Omental fat pad (tissue), 4 donors: Measurements from ENCODE around the gene CRYZ. TPM values are rescaled to one million over a fixed set of nuclear protein-coding genes. Genes with fewer than 3 reads are reported as not detected.
A peak's percentile ranks its signal among the peaks of the same experiment; 100 is the strongest.
"Not testable (repeated sequence)": the region's sequence is repeated elsewhere in the genome, so short reads cannot be mapped to it uniquely, and the experiment has no call there.

ENCODE experiments used
- ATAC-seq: fragments of 150-250 bp; one replicate; pipeline ENCODE4 v1.9.1; 2016; ENCODE audit warnings: mild to moderate bottlenecking, moderate library complexity; ENCODE audit not compliant: low FRiP score
- DNase-seq: peaks from one replicate; pipeline ENCODE4 v3.0.0-alpha.2; 2019; ENCODE audit warnings: low spot score
- total RNA-seq, 4 donors: library from RNA; depleted of rRNA; stranded (reverse); fragments of >200 nt; gene quantifications; one replicate each; pipeline ENCODE4 v1.1.0, GENCODE V29; 2016
- TF ChIP-seq, protein P1 (sequence below), 3 donors: fragments of 450-650 bp; IDR thresholded peaks; one replicate each; pipeline ENCODE4 v1.5.1; 2016 to 2017; ENCODE audit warnings: antibody characterized with exemption in 3 of 3, mild to moderate bottlenecking in 3 of 3, moderate library complexity in 2 of 3

The CRYZ gene
- total RNA-seq, 4 donors from 2014 or later = 9.1 to 33.2 (median 22.6) TPM

DNA sequence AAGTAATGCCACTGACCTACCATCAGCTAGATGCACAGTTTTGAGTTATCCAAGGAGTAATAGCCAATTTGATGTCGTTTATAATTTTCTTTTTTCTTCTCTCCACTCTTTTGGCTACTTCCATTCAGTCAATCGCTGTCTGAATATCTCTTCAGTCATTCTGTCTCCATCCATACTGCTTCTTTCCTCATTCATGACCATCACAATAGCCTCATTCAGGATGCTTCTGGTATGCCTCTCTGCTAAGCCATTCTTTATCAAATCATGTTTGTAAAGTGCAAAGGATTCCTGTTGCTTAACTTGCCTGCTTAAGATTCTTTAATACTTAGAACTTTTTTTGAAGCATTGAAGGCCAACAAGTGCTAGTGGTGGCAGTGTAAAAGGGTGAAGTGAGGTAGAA is 20.3 kb upstream of the CRYZ start:
- TF ChIP-seq, protein P1, sequence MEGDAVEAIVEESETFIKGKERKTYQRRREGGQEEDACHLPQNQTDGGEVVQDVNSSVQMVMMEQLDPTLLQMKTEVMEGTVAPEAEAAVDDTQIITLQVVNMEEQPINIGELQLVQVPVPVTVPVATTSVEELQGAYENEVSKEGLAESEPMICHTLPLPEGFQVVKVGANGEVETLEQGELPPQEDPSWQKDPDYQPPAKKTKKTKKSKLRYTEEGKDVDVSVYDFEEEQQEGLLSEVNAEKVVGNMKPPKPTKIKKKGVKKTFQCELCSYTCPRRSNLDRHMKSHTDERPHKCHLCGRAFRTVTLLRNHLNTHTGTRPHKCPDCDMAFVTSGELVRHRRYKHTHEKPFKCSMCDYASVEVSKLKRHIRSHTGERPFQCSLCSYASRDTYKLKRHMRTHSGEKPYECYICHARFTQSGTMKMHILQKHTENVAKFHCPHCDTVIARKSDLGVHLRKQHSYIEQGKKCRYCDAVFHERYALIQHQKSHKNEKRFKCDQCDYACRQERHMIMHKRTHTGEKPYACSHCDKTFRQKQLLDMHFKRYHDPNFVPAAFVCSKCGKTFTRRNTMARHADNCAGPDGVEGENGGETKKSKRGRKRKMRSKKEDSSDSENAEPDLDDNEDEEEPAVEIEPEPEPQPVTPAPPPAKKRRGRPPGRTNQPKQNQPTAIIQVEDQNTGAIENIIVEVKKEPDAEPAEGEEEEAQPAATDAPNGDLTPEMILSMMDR (IDR thresholded peaks at IDR 0.05) = no peak
- DNase-seq (no peak), ATAC-seq (no peak)

DNA sequence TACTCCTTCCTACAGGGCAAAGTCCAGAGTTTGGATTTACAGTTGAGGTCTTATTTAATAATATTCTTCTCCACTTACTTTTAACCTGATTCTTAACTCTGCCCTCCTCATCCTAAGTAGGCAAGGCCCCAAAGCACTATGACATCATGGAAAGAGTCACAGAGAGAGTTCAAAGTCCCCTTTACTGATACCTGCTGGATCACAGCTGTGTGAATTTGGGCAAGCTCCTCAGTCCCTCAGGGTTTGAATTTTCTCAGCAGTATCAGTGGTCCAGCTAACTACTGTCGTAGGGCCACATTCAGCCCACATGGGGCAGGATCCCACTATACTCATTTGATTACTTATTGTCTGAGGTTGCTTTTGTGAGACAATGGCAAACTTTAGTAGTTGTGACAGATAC is 16.1 kb upstream of the CRYZ start:
- TF ChIP-seq, protein P1 (IDR thresholded peaks at IDR 0.05) = no peak
- DNase-seq = no peak
- ATAC-seq = no peak

DNA sequence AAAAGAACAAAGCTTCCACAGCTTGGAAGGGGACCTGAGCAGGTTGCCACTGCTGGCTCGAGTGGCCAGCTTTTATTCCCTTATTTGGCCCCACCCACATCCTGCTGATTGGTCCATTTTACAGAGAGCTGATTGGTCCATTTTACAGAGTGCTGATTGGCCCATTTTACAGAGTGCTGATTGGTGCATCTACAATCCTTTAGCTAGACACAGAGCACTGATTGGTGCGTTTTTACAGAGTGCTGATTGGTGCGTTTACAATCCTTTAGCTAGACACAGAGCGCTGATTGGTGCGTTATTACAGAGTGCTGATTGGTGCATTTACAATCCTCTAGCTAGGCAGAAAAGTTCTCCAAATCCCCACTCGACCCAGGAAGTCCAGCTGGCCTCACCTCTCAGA is 12.4 kb upstream of the CRYZ start:
- DNase-seq, ATAC-seq: not testable (repeated sequence)

DNA sequence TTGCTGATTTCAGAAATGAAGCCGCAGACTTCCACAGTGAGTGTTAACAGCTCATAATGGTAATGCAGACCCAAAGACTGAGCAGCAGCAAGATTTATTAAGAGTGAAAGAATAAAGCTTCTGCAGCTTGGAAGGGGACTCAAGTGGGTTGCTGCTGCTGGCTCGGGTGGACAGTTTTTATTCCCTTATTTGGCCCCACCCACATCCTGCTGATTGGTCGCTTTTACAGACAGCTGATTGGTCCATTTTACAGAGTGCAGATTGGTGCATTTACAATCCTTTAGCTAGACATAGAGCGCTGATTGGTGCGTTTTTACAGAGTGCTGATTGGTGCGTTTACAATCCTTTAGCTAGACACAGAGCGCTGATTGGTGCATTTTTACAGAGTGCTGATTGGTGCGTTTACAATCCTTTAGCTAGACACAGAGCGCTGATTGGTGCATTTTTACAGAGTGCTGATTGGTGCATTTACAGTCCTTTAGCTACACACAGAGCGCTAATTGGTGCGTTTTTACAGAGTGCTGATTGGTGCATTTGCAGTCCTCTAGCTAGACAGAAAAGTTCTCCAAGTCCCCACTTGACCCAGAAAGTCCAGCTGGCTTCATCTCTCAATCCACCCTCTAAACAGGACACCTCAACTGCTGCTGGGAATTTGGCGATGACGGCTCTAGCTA is 7.6 kb upstream of the CRYZ start:
- not testable (repeated sequence) for DNase-seq, ATAC-seq

DNA sequence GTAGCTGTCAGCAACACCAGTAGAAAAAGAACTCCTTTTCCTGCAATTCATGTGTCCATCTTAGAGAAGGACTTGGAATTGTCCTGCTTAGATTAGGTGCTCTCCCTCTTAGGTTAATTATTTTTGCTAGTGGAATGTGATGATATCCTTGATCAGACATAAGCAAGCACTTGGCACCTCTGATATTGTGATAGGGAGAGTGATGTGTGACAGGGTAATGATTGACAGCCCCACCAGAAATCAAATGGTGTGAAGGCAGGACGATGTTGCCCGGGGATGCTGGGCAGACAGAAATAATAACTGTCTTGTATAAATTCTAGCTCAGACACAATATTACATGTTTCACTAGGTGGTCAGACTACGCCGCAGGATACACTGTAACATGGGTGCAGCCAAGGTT is 4.5 kb upstream of the CRYZ start:
- no peak for DNase-seq
- no peak for ATAC-seq
- TF ChIP-seq, protein P1 (IDR thresholded peaks at IDR 0.05) = no peak

DNA sequence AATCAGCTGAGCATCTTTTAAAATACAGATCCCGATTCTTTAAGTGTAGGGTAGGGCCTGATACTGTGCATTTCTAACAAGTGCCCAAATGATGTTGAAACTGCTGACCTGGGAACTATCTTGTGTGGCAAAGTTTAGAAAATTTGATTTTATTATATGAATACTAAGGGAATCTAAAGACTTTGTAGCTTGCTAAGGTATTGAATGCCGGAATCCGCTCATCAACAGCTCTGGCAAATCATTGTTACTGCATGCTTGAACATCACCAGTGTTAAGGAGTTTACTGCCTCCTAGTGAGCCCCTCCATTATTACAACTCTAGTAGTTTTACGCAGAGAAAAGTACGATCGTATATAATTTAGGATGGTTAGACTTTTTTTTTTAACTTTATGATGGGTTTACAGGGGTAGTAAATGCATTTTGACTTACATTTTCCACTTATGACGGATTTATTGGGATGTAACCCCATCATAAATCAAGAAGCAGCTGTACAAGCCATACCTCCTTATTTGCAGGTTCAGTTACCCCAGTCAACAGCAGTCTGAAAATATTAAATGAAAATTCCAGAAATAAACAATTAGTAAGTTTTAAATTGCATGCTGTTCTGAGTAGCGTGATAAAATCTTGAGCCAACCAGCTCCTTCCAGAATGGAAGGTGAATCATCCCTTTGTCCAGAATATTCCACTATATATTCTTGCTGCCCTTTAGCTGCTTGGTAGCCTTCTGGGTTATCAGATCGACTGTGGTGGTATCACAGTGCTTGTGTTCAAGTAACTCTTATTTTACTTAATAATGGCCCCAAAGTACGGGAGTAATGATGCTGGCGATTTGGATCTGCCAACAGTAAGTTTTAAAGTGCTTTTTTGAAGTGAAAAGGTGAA is 994 bp upstream of the CRYZ start:
- ATAC-seq (peak; percentile 26), DNase-seq (no peak)
- TF ChIP-seq, protein P1 (IDR thresholded peaks at IDR 0.05) = no peak

DNA sequence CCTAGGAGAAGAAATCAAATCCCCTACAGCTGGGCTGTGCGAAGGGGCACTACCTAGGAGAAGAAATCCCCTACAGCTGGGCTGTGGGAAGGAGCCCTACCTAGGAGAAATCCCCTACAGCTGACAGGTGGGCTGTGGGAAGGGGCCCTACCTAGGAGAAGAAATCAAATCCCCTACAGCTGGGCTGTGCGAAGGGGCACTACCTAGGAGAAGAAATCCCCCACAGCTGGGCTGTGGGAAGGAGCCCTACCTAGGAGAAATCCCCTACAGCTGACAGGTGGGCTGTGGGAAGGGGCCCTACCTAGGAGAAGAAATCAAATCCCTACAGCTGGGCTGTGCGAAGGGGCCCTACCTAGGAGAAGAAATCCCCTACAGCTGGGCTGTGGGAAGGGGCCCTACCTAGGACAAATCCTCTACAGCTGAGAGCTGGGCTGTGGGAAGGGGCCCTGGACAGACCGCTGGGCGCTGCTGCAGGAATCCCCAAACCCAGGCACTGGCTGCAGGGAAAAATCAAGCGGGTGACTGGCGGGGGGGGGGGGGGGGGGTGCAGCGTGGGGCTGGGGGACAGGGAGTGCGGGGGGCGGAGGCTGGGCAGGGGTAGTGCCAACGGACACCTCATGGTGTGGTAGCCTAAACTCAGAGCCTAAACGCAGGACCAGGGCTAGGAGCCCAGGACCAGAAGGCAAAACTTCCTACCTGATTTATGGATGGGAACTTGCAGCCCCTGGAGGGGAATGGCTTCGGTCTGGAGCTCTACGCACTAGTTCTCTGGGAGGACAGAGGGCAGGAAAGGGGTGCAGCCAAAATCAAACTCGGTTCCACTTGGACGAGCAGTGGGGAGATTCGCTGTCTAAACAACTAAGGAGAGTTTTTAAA is 541 bp downstream of the CRYZ start:
- not testable (repeated sequence) for DNase-seq
- ATAC-seq = peak; percentile 20

DNA sequence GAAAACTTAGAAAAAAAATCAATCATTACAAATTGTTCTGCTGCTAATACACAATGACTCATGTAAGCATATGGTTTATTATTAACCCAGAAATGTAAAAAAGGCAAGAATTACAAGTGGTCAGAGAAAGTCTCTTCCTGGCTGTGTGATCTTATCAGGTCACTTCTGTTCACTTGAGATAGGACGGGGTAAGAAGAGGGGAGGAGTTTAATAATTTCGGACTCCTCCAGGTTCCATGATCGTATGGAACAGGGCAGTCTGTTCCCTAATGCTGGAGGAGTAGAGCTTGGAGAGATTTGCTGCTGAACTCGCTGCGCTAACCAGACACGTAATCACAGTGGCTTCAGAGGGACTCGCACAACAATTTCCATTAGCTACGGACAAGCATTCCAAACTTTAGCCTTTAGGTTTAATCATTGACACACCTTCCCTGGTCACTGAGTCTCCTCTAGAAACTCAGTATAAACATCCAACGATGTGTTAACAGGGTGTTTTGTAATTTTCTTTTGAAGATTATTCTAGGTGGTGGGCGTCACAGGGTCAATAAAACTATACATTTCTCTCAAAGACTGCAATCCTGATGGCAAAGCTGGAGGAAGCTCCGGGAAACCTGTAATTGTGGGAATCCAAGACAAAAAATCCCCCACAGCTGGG is 1.3 kb downstream of the CRYZ start:
- no peak for ATAC-seq

More for the DNA sequence above, 1.3 kb downstream of the CRYZ start:
- no peak for DNase-seq
- TF ChIP-seq, protein P1 (IDR thresholded peaks at IDR 0.05) = no peak
